T follicular helper cell (primary cell): ENCODE results near the gene ADAM12.

Source experiments
- DNase-seq: peaks from one replicate; pipeline ENCODE4 v3.0.0-alpha.2; 2020; ENCODE audit warnings: low read depth

Gene ADAM12

GRCh38 chr10:126114884-126115555 lies 273.3 kb downstream of the ADAM12 start:
- DNase-seq, result no peak

GRCh38 chr10:126111516-126111915 lies 276.8 kb downstream of the ADAM12 start:
- DNase-seq, result no peak

- no peak for DNase-seq
These were observed 277.6 kb downstream of the ADAM12 start for GRCh38 chr10:126110489-126111180.

- DNase-seq, result no peak
These were observed 278.4 kb downstream of the ADAM12 start for GRCh38 chr10:126109893-126110292.

GRCh38 chr10:126108693-126109092 lies 279.6 kb downstream of the ADAM12 start:
- DNase-seq, result no peak

- DNase-seq, result no peak
These were observed 283.5 kb downstream of the ADAM12 start for GRCh38 chr10:126104767-126105166.

- no peak for DNase-seq
These were observed 285.6 kb downstream of the ADAM12 start for GRCh38 chr10:126102636-126103035.

- no peak for DNase-seq
These were observed 286.5 kb downstream of the ADAM12 start for GRCh38 chr10:126101736-126102135.

- no peak for DNase-seq
These were observed 287.0 kb downstream of the ADAM12 start for GRCh38 chr10:126101325-126101724.

- DNase-seq, result no peak
These were observed 288.9 kb downstream of the ADAM12 start for GRCh38 chr10:126099366-126099765.

GRCh38 chr10:126098226-126098581 lies 290.1 kb downstream of the ADAM12 start:
- DNase-seq, result no peak

GRCh38 chr10:126097558-126098225 lies 290.6 kb downstream of the ADAM12 start:
- DNase-seq, result no peak

GRCh38 chr10:126094537-126094936 lies 293.7 kb downstream of the ADAM12 start:
- DNase-seq, result no peak

- no peak for DNase-seq
These were observed 295.7 kb downstream of the ADAM12 start for GRCh38 chr10:126092366-126093215.

- DNase-seq, result no peak
These were observed 297.2 kb downstream of the ADAM12 start for GRCh38 chr10:126090911-126091728.

GRCh38 chr10:126090443-126090842 lies 297.8 kb downstream of the ADAM12 start:
- DNase-seq, result no peak

- no peak for DNase-seq
These were observed 300.3 kb downstream of the ADAM12 start for GRCh38 chr10:126087796-126088505.

- no peak for DNase-seq
These were observed 301.1 kb downstream of the ADAM12 start for GRCh38 chr10:126087153-126087680.

- DNase-seq, result no peak
These were observed 302.5 kb downstream of the ADAM12 start for GRCh38 chr10:126085806-126086205.

- no peak for DNase-seq
These were observed 303.9 kb downstream of the ADAM12 start for GRCh38 chr10:126084369-126084768.
